Smooth muscle cell of trachea (primary cell): ENCODE measurements around the gene SP140L. TPM values are rescaled to one million over a fixed set of nuclear protein-coding genes. Genes with fewer than 3 reads are reported as not detected.

ENCODE experiments used
- total RNA-seq: library from RNA; depleted of rRNA; stranded (reverse); fragments of >200 nt; gene quantifications from 2 replicates; pipeline ENCODE4 v1.2.1, GENCODE V29; 2014

SP140L gene
- total RNA-seq, result 8.4 and 9.6 TPM in 2 replicates

DNA sequence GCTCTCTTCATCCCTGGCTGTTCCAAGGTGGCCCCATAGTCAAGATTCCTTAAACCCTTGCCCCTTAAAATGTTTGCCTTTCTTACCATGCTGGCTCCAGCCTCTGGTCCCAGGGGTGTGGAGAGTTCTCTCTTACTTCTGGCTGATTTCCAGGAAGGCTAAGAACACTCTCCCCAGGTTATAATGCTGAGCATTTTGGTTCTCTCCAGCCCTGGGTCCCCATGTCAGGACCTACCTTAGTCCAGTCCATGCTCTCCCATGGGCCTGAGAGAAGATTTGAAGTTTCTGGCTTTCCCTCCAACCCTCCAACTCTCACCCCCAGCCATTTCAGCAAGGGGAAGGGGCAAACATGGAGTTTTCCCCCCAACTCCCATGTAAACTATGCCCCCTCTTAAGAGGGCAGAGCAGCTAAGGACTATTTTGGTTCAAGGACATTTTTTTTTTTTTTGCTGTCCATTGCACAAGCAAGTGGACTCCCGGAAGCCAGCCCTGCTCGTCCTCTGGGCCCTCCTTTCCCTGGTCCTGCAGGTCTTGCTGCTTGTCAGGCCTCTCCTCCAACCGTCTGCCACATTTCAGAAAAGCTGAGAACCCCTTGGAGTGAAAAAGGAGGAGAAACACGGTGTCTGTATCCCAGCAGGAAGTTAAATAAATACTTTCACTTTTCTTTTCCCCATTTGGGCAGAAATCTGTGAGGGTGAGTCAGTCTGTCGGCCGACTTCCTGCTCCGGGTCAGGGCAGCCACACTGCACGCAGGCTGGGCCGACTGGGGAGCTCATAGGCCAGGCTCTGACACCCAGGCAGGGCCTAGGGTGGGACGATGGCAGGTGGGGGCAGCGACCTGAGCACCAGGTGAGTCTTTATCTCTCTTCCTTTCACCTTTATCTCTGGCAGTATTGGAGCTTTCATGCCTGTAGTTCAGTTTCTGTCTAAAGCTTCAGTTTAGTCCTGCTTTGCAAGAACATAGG, at the start of gene SP140L:
Gene SP140L, plus strand, starts transcription at position 741 of the 965 bp plus-strand sequence. Its CDS starts 77 bp downstream, at position 818.

DNA sequence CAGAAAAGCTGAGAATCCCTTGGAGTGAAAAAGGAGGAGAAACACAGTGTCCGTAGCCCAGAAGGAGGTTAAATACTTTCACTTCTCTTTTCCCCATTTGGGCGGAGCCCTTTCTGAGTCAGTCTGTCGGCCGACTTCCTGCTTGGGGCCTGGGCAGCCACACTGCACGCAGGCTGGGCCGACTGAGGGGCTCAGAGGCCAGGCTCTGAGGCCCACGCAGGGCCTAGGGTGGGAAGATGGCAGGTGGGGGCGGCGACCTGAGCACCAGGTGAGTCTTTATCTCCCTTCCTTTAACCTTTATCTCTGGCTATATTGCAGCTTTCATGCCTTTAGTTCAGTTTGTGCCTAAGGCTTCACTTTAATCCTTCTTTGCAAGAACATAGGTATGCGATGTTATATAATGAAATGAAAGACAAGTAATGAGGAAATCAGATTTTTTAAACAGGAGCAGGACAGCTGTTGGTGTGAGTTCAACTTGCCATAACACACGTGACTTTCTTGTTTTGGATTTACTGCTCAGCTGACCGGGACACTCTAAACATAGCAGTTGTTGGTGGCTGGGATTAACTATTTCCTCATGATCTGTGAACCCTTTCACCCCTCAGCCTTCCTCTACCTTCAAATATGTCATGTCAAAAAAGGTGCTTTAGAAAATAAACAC, 89.2 kb downstream of the SP140L start, which contains the start of gene SP100:
Gene SP100, plus strand, starts transcription at position 141 of the 661 bp plus-strand sequence. Its CDS starts 96 bp downstream, at position 237.

Other genes with a start within 250 kb of the SP140L start
- 9.8 and 13.4 TPM in 2 replicates for gene SP110, start 107.2 kb upstream of the SP140L start, total RNA-seq
- gene SP140, start 101.5 kb upstream of the SP140L start, total RNA-seq, result 0.33 and 0.87 TPM in 2 replicates
- gene SP100, start 89.0 kb downstream of the SP140L start, total RNA-seq, result 106 and 119 TPM in 2 replicates